Keratinocyte (primary cell): ENCODE data around the gene DPH1. TPM values are rescaled to one million over a fixed set of nuclear protein-coding genes. Genes with fewer than 3 reads are reported as not detected.

Source experiments
- DNase-seq: peaks from one replicate; pipeline ENCODE4 v3.0.0-alpha.2; 2011; ENCODE audit warnings: low read depth, missing footprints, low spot score
- FAIRE-seq: peaks from 2 replicates; lab custom pipeline; 2011; peaks lifted over from hg19 to GRCh38; lab: Jason Lieb, UNC
- H2AFZ ChIP-seq: 2 replicates; pipeline ENCODE4 v1.6.0; 2012; ENCODE audit warnings: low read length, control low read depth, inconsistent platforms; ENCODE audit not compliant: control insufficient read depth
- H3K27ac ChIP-seq: 2 replicates; pipeline ENCODE4 v1.5.1; 2011; ENCODE audit warnings: low read length; ENCODE audit not compliant: control insufficient read depth, insufficient read depth
- H3K27me3 ChIP-seq: 3 replicates; pipeline ENCODE4 v1.6.0; 2011; ENCODE audit warnings: low read length; ENCODE audit not compliant: control insufficient read depth, insufficient read depth; ENCODE audit errors: extremely low read depth
- H3K36me3 ChIP-seq, 2 experiments: 2 replicates in 1 of 2; 3 replicates in 1 of 2; pipeline ENCODE4 v1.5.1; 2011; ENCODE audit warnings: low read length in 2 of 2, mild to moderate bottlenecking in 1 of 2; ENCODE audit not compliant: control insufficient read depth in 2 of 2, insufficient read depth in 2 of 2; ENCODE audit errors: extremely low read depth in 1 of 2
- H3K4me1 ChIP-seq: 3 replicates; pipeline ENCODE4 v1.5.1; 2011; ENCODE audit warnings: low read length; ENCODE audit not compliant: control insufficient read depth, insufficient read depth; ENCODE audit errors: extremely low read depth
- H3K4me2 ChIP-seq: 3 replicates; pipeline ENCODE4 v1.6.0; 2011; ENCODE audit warnings: low read depth, low read length; ENCODE audit not compliant: control insufficient read depth, insufficient read depth; ENCODE audit errors: extremely low read depth
- H3K4me3 ChIP-seq, 3 experiments: fragments of 200-600 bp in 1 of 3; sonication (generic) in 1 of 3; 2 replicates in 2 of 3; 3 replicates in 1 of 3; pipeline ENCODE4 v1.5.1; 2011 to 2016; ENCODE audit warnings: low read length in 3 of 3, mild to moderate bottlenecking in 3 of 3, control low read depth in 2 of 3, inconsistent platforms in 1 of 3, low read depth in 1 of 3, mixed read lengths in 1 of 3, mixed run types in 1 of 3, moderate library complexity in 1 of 3; ENCODE audit not compliant: control insufficient read depth in 2 of 3, insufficient read depth in 2 of 3; ENCODE audit errors: extremely low read depth in 1 of 3
- H3K79me2 ChIP-seq: 2 replicates; pipeline ENCODE4 v1.6.0; 2012; ENCODE audit warnings: low read length; ENCODE audit not compliant: control insufficient read depth, insufficient read depth
- H3K9ac ChIP-seq: 3 replicates; pipeline ENCODE4 v1.6.0; 2011; ENCODE audit warnings: low read length; ENCODE audit not compliant: control insufficient read depth, insufficient read depth; ENCODE audit errors: extremely low read depth
- H3K9me1 ChIP-seq: 3 replicates; pipeline ENCODE4 v1.6.0; 2011; ENCODE audit warnings: low read length; ENCODE audit not compliant: control insufficient read depth, insufficient read depth; ENCODE audit errors: extremely low read depth
- H3K9me3 ChIP-seq: 2 replicates; pipeline ENCODE4 v1.5.1; 2012; ENCODE audit warnings: low read depth, low read length; ENCODE audit not compliant: control insufficient read depth
- H4K20me1 ChIP-seq: 3 replicates; pipeline ENCODE4 v1.6.0; 2011; ENCODE audit warnings: low read length; ENCODE audit not compliant: control insufficient read depth, insufficient read depth; ENCODE audit errors: extremely low read depth
- CTCF ChIP-seq, 3 experiments: IDR thresholded peaks in 1 of 3; conservative IDR thresholded peaks in 1 of 3; optimal IDR thresholded peaks in 1 of 3; 2 replicates in 2 of 3; 3 replicates in 1 of 3; pipeline versions ENCODE3 to v1.5.1; 2011; ENCODE audit warnings: low read length in 3 of 3, mild to moderate bottlenecking in 3 of 3, moderate library complexity in 2 of 3, control low read depth in 1 of 3, inconsistent platforms in 1 of 3; ENCODE audit not compliant: insufficient read depth in 2 of 3; ENCODE audit errors: extremely low read depth in 1 of 3
- EZH2 ChIP-seq: IDR thresholded peaks from one replicate; pipeline ENCODE4 v1.6.1; 2012; ENCODE audit warnings: inconsistent platforms, mild to moderate bottlenecking, low read length, moderate library complexity
- dilution Hi-C: fragments of 300-500 bp; cut with MboI; formaldehyde crosslinking; loops from one replicate; pipeline ENCODE4 v1.7.0; 2020; ENCODE audit warnings: low sequenced_read_pairs; ENCODE audit not compliant: extremely low pct_ligation_motif_present
- polyA plus RNA-seq, 5 experiments: library from polyadenylated mRNA; depleted of rRNA in 3 of 5; stranded (reverse) in 3 of 5; stranded (forward) in 1 of 5; unstranded in 1 of 5; fragments of >200 nt; gene quantifications; 1 replicate in 1 of 5; 2 replicates in 3 of 5; 3 replicates in 1 of 5; pipeline versions ENCODE4 v1.2.1 to v1.2.3, GENCODE V29; 2011 to 2012; ENCODE audit warnings: missing spikeins in 2 of 5, low read depth in 1 of 5, low replicate concordance in 1 of 5

The DPH1 gene
- polyA plus RNA-seq, 1 donor (not counting 4 experiments of a cell fraction or from before 2014, with no cell fraction given), result 18.9 TPM

GRCh38 chr17:2041561-2042389 is 11.8 kb downstream of the DPH1 start, which contains the start of gene OVCA2:
Gene OVCA2 (plus strand): TSS chr17:2042022. CDS start chr17:2042048, 26 bp downstream.
- Histone ChIP-seq H3K9me3 (no peaks in the 10 kb centered on the region), H2AFZ (peak within 1 kb of the TSS; percentile 95), H3K27ac (peak within 1 kb of the TSS; percentile 76), H3K36me3 (peaks cover 9 to 19% of the 10 kb centered on the region in 2 experiments), H3K4me1 (peaks cover 31% of the 10 kb centered on the region), H3K4me2 (peak within 1 kb of the TSS; percentile 71), H3K79me2 (peaks cover 16% of the 10 kb centered on the region), H3K9me1 (peaks cover 3% of the 10 kb centered on the region), H3K9ac (peak within 1 kb of the TSS; percentile 81), H3K4me3 (peak within 1 kb of the TSS; percentile 63 to 79 (median 72)), H4K20me1 (peaks cover 6% of the 10 kb centered on the region), H3K27me3 (no peaks in the 10 kb centered on the region)
- dilution Hi-C loops, result no loop called here
- TF ChIP-seq EZH2 (no peak), CTCF (optimal IDR thresholded peaks at IDR 0.05 in 1 of 3, IDR thresholded peaks at IDR 0.05 in 1 of 3, conservative IDR thresholded peaks at IDR 0.05 in 1 of 3; ENCODE audit: extremely low read depth in 1 of 3, insufficient read depth in 2 of 3, low read length in 3 of 3) (peak in 2 of 3 experiments; percentile 36 to 52)
- no peak for DNase-seq
- FAIRE-seq, result peak; percentile 82

DNA sequence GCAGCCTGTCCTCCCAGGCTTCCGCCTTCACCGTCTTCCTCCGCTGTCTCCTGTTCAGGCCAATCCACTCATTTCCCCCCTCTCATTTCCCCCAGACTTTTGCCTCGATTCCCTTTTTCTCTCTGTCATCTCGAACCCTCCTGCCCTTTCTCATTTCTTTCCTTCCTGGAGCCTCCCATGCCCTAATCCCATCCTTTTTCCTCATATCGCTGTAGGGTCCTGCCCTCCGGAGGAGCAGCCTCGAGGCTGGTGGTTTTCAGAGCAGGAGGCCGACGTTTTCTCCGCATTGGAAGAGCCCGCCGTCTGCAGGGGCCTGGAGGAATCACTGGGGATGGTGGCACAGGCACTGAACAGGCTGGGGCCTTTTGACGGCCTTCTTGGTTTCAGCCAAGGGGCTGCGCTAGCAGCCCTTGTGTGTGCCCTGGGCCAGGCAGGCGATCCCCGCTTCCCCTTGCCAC is 12.5 kb downstream of the DPH1 start:
- H3K9me3 ChIP-seq, result no peaks in the 10 kb centered on the region
- H2AFZ ChIP-seq, result peak overlapping the region; percentile 79
- peak overlapping the region; percentile 63 to 79 (median 72) for H3K4me3 ChIP-seq
- H3K9ac ChIP-seq, result peak overlapping the region; percentile 81
- no peaks in the 10 kb centered on the region for H3K27me3 ChIP-seq
- no peak for DNase-seq
- H3K4me1 ChIP-seq, result peaks cover 31% of the 10 kb centered on the region
- peak overlapping the region; percentile 71 for H3K4me2 ChIP-seq
- H3K36me3 ChIP-seq, result peaks cover 9 to 19% of the 10 kb centered on the region in 2 experiments
- H3K9me1 ChIP-seq, result peaks cover 3% of the 10 kb centered on the region
- peak overlapping the region; percentile 76 for H3K27ac ChIP-seq
- FAIRE-seq, result no peak
- dilution Hi-C loops, result no loop called here
- TF ChIP-seq EZH2 (no peak), CTCF (optimal IDR thresholded peaks at IDR 0.05 in 1 of 3, IDR thresholded peaks at IDR 0.05 in 1 of 3, conservative IDR thresholded peaks at IDR 0.05 in 1 of 3; ENCODE audit: extremely low read depth in 1 of 3, insufficient read depth in 2 of 3, low read length in 3 of 3) (peak in 2 of 3 experiments; percentile 12 to 29)
- peaks cover 6% of the 10 kb centered on the region for H4K20me1 ChIP-seq
- H3K79me2 ChIP-seq, result peaks cover 16% of the 10 kb centered on the region
